ENCODE measurements around the gene L2HGDH. TPM values are rescaled to one million over a fixed set of nuclear protein-coding genes. Genes with fewer than 3 reads are reported as not detected.

The L2HGDH gene
- total RNA-seq, 1 donor from 2014 or later = 13.1 TPM

DNA sequence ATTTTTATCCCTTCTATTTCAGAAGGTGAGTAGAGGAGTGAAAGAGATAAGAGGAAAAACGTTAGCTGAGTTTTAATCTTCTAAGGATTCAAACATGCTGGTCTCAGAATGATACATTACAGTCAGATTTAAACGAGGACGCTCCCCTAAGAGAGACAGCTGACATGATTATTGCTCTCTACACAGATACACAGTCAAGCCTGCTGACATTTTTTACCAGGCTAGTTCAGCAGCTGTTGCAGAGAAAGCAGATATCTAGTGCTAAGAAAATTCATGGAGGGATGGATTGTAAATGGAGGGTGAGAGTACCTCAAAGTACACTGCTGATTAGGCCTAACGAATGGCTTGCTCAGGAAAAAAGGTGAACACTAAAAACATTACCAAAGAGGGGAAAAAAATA, 48.7 kb downstream of the L2HGDH start:
- TF ChIP-seq, protein P1, sequence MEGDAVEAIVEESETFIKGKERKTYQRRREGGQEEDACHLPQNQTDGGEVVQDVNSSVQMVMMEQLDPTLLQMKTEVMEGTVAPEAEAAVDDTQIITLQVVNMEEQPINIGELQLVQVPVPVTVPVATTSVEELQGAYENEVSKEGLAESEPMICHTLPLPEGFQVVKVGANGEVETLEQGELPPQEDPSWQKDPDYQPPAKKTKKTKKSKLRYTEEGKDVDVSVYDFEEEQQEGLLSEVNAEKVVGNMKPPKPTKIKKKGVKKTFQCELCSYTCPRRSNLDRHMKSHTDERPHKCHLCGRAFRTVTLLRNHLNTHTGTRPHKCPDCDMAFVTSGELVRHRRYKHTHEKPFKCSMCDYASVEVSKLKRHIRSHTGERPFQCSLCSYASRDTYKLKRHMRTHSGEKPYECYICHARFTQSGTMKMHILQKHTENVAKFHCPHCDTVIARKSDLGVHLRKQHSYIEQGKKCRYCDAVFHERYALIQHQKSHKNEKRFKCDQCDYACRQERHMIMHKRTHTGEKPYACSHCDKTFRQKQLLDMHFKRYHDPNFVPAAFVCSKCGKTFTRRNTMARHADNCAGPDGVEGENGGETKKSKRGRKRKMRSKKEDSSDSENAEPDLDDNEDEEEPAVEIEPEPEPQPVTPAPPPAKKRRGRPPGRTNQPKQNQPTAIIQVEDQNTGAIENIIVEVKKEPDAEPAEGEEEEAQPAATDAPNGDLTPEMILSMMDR (IDR thresholded peaks at IDR 0.05; ENCODE audit: unreplicated experiment) = no peak
- Mint-ChIP-seq H3K36me3 (ENCODE audit: insufficient read depth) (peaks cover 6% of the 10 kb centered on the region), H3K4me1 (ENCODE audit: low read depth) (no peaks in the 10 kb centered on the region), H3K9me3 (ENCODE audit: low read depth) (no peaks in the 10 kb centered on the region), H3K27ac (no peak overlapping the region), H3K4me3 (ENCODE audit: low read depth) (no peak overlapping the region), H3K27me3 (no peaks in the 10 kb centered on the region)
- DNase-seq (ENCODE audit: low spot score, unreplicated experiment) = no peak

DNA sequence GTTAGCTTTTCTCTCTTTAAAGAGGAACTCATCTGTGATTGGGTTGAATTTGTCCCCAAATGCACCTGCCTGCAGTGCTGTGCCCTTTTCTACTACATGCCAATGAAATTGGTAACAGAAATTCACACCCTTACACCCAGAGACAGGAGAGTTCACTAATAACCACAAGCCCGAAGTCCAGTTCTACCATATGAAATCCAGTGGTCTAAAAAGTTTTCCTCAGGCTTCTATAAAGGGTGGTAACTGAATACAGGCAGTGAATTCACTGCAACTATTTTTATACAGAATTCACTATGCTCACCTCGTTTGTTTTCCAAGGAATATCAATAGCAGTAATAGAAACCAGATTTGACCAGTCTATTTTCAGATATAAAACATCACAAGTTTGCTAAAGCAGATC, 49.2 kb downstream of the L2HGDH start:
- no peak overlapping the region for H3K4me3 Mint-ChIP-seq (ENCODE audit: low read depth)
- H3K9me3 Mint-ChIP-seq (ENCODE audit: low read depth) = no peaks in the 10 kb centered on the region
- H3K27me3 Mint-ChIP-seq = no peaks in the 10 kb centered on the region
- H3K27ac Mint-ChIP-seq = no peak overlapping the region
- no peak for DNase-seq (ENCODE audit: low spot score, unreplicated experiment)
- peaks cover 6% of the 10 kb centered on the region for H3K36me3 Mint-ChIP-seq (ENCODE audit: insufficient read depth)
- TF ChIP-seq, protein P1 (IDR thresholded peaks at IDR 0.05; ENCODE audit: unreplicated experiment) = no peak
- H3K4me1 Mint-ChIP-seq (ENCODE audit: low read depth) = no peaks in the 10 kb centered on the region

DNA sequence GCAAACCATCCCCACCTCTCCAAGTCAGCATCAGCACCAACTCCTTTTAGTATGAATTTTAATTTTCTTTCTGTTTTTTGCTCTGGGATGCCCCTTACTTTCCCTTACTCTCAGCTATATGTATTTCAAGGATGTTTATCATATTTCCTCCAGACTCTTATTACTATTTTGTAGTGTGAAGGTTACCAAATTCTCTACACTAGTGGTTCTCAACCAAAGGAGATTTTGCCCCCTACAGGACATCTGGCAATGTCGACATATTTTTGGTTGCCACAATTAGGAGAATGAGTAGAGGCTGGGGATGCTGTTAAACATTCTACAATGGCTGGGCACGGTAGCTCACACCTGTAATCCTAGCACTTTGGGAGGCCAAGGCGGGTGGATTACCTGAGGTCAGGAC, 51.5 kb downstream of the L2HGDH start:
- TF ChIP-seq, protein P1 (IDR thresholded peaks at IDR 0.05; ENCODE audit: unreplicated experiment) = peak; percentile 33
- Mint-ChIP-seq H3K4me1 (ENCODE audit: low read depth) (no peaks in the 10 kb centered on the region), H3K36me3 (ENCODE audit: insufficient read depth) (peaks cover 6% of the 10 kb centered on the region), H3K27me3 (no peaks in the 10 kb centered on the region), H3K4me3 (ENCODE audit: low read depth) (no peak overlapping the region), H3K9me3 (ENCODE audit: low read depth) (no peaks in the 10 kb centered on the region), H3K27ac (no peak overlapping the region)
- no peak for DNase-seq (ENCODE audit: low spot score, unreplicated experiment)

DNA sequence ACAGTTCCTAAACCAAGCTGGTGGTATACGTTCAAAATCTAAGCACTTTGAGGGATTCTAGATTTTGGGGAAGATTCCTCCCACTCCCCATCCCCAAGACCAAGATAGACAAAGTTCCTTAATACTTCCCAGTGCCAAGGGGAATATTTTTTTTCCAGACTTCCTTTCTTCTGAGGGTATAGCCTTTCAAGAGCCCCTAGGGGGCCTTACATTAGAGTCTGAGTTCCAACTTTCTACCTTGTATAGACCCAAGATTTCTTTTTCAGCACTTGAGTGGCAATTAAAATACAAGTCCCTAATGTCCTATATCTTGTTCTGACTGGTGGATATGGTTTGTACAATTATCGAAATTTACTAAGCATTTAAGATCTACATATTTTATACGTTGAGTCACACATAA, 52.0 kb downstream of the L2HGDH start:
- H3K36me3 Mint-ChIP-seq (ENCODE audit: insufficient read depth) = peaks cover 6% of the 10 kb centered on the region

DNA sequence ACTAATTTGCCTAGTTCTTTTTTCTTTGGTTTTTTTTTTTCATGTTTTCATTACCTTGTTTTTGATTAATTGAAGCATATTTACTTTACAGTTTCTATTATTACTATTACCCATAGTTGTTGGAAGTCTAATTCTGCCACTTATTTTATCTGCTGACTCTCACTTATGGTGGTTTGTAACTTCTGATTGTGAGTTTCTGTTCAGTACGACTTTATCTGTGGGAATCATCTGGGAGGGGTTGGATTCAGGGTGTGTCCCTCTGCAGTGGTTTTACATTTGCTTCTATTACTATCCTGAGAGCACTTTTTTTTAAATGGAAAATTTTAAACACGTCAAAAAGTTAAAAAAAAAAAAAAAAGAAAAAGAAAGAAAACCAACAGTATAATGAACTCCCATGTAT, 54.3 kb downstream of the L2HGDH start:
- no peaks in the 10 kb centered on the region for H3K27me3 Mint-ChIP-seq
- peaks cover 15% of the 10 kb centered on the region for H3K36me3 Mint-ChIP-seq (ENCODE audit: insufficient read depth)
- H3K4me3 Mint-ChIP-seq (ENCODE audit: low read depth) = no peak overlapping the region
- H3K4me1 Mint-ChIP-seq (ENCODE audit: low read depth) = no peaks in the 10 kb centered on the region
- TF ChIP-seq, protein P1 (IDR thresholded peaks at IDR 0.05; ENCODE audit: unreplicated experiment) = no peak
- DNase-seq (ENCODE audit: low spot score, unreplicated experiment) = no peak
- peaks cover 7% of the 10 kb centered on the region for H3K9me3 Mint-ChIP-seq (ENCODE audit: low read depth)
- H3K27ac Mint-ChIP-seq = no peak overlapping the region

More for the DNA sequence above, 52.0 kb downstream of the L2HGDH start:
- DNase-seq (ENCODE audit: low spot score, unreplicated experiment) = no peak
- Mint-ChIP-seq H3K4me1 (ENCODE audit: low read depth) (no peaks in the 10 kb centered on the region), H3K27ac (no peak overlapping the region), H3K9me3 (ENCODE audit: low read depth) (no peaks in the 10 kb centered on the region), H3K27me3 (no peaks in the 10 kb centered on the region), H3K4me3 (ENCODE audit: low read depth) (no peak overlapping the region)
- TF ChIP-seq, protein P1 (IDR thresholded peaks at IDR 0.05; ENCODE audit: unreplicated experiment) = no peak

All from progenitor cell of endocrine pancreas (in vitro differentiated cells).